ENCODE results near the gene PHF19.

Gene PHF19

DNA sequence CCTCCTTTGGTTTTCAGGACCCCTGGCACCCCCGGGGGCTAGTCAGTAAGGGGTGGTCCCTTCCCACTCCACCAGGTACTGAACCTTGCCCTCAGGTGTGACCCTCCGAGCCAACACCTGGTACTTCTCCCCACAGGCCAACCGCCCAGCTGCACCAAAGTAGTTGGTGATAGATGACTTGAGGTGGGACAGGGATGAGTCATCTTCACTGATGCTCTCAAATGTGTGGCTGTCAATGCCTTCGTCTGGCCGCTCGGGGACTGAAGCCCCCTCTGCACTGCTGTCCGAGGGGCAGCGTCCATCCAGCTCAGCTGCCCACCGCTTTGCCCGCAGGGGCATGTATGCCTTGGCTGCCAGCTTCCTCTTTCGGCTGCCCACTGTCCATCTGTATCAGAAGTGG, 19.1 kb downstream of the PHF19 start:
- DNase-seq (ENCODE audit: extremely low spot score), result no peak
- CTCF ChIA-PET, result no interaction called here
- no peak for TF ChIP-seq SUZ12 (IDR thresholded peaks at IDR 0.05)
- POLR2A ChIA-PET, result interaction anchor here (1.0 kb wide), 1 partner anchor 15 kb away, joined by 3 read pairs; no protein-coding TSS in a partner anchor

DNA sequence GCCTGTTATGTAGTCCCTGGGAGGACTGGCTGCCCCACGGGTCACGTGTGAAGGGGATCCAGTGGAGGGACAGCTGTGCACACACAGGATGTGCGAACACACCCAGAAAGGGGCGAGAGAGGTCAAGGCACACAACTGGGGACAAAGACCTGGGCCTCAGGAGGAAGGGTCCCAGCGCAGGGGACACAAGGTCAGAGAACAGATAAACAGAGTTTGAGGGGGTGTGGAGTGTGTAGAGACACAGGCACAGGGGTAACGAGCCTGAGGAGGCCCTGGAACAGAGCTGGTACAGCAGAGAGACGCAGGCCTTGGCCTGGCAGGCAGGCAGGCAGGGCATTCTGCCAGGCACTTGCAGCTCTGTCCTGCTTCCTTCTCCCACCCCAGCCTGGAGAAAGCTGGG, 19.5 kb downstream of the PHF19 start:
- CTCF ChIA-PET, result no interaction called here
- no peak for TF ChIP-seq ELF4 (IDR thresholded peaks at IDR 0.05)
- no peak for TF ChIP-seq FOXK2 (IDR thresholded peaks at IDR 0.05)
- TF ChIP-seq FOXA1 (IDR thresholded peaks at IDR 0.05), result no peak
- no peak for DNase-seq (ENCODE audit: extremely low spot score)
- POLR2A ChIA-PET, result interaction anchor here (1.0 kb wide), 1 partner anchor 15 kb away, joined by 3 read pairs; no protein-coding TSS in a partner anchor

DNA sequence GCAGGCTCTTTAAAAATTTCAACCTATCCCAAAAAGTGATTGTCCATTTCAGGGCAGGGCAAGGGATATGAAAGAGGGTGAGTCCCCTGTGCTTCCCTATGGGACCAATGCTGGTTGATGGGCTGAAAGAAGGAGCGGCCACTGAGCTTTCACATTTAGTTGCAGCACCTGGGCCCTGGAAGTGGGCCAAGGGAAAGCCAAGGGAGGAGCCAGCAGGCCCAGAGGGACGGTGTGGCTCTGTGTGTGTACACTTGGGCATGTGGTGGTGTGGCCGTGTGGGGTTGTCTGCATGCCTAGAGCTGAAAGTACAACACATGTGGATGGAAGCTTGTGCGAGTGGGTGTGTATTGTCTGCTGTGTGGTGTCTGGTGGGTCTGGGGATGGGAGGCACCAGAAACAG, 20.3 kb downstream of the PHF19 start:
- ChIA-PET POLR2A (no interaction called here), CTCF (no interaction called here)
- no peak for DNase-seq (ENCODE audit: extremely low spot score)
- TF ChIP-seq LEF1 (IDR thresholded peaks at IDR 0.05; ENCODE audit: borderline replicate concordance), result no peak
- TF ChIP-seq CTBP1 (IDR thresholded peaks at IDR 0.05; ENCODE audit: borderline replicate concordance), result no peak
- TF ChIP-seq TARDBP (IDR thresholded peaks at IDR 0.05), result no peak
- no peak for TF ChIP-seq NFRKB (IDR thresholded peaks at IDR 0.05)
- TF ChIP-seq L3MBTL2 (conservative IDR thresholded peaks at IDR 0.05), result no peak

DNA sequence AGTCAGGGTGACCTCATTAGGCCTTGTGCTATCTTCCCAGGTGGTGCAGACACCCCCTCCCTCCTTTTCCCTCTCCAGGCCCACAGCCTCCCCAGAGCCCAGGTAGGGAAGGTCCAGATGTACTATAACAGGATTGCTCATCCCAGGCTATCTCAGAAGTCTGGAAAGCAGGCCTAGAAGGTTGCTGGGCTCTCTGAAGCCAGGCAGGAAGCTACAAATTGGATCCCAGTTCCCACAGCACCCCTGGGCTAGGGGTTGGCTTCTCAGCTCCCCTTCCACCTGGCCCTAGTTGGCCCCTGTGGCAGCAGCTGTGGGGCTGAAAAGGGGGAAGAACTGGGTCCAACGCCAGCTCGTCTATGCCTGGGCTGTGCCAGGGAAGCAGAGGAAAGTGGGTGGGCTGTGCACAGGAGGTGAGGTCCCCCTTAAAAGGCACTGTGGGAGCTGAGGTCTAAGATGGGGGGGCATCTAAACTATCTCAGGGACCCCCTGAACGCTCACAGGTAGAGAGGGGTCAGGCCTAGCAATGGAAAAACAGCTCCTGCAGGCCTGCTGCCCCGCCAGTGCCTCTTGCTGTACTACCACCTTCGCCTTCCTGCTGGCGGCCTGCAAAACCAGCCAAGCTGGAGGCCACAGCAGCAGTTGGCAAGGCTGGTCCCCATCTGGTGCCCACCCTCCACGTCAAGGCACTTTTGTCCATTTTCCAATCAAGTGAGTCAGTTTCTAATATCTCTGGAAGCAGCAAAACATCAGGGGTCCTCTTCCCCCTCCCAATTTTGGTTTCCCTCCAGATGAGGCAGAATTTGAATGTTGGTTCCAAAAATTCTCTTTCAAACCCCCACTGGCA, 20.9 kb downstream of the PHF19 start:
- TF ChIP-seq SP1 (IDR thresholded peaks at IDR 0.05), result no peak
- TF ChIP-seq, protein P1, sequence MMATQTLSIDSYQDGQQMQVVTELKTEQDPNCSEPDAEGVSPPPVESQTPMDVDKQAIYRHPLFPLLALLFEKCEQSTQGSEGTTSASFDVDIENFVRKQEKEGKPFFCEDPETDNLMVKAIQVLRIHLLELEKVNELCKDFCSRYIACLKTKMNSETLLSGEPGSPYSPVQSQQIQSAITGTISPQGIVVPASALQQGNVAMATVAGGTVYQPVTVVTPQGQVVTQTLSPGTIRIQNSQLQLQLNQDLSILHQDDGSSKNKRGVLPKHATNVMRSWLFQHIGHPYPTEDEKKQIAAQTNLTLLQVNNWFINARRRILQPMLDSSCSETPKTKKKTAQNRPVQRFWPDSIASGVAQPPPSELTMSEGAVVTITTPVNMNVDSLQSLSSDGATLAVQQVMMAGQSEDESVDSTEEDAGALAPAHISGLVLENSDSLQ (IDR thresholded peaks at IDR 0.05), result no peak
- no peak for TF ChIP-seq FOXK2 (IDR thresholded peaks at IDR 0.05)
- TF ChIP-seq LEF1 (IDR thresholded peaks at IDR 0.05; ENCODE audit: borderline replicate concordance), result no peak
- TF ChIP-seq ZNF384 (IDR thresholded peaks at IDR 0.05), result no peak
- no peak for DNase-seq (ENCODE audit: extremely low spot score)
- POLR2A ChIA-PET, result no interaction called here
- CTCF ChIA-PET, result no interaction called here

DNA sequence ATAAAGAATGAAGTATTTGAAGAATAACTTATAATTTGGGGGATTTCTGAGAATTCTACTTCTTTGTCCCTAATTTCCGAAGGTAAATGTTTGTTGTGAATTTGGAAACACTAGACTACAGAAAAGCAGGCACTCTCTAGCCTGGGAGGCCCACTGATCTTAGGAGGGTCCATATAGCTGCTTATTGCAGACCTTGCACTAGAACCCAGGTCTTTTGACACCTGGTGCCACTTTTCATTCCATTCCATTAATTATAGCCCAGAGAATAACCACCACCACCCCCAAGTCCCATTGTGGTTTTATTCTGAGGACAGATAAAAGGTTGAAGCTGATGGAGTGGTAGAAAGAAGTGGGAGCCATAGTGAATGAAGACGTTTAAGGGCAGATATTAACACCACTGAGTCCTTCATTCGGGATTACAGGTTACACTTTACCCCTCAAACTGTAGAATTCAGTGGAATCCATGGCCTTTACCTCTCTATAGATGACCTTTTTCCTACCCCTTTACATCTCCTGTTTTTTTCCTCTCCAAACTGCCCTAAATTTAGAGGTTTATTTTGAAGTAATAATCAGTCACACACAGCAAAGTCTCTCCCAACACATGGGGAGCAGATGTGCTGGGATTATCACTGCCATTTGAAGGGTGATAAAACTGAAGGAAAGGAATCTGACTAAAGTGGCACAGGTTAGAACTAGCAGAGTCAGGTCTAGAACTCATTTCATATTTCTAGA, 22.2 kb downstream of the PHF19 start:
- TF ChIP-seq, protein P1 (IDR thresholded peaks at IDR 0.05), result no peak
- TF ChIP-seq SUZ12 (IDR thresholded peaks at IDR 0.05) (no peak), BHLHE40 (IDR thresholded peaks at IDR 0.05; ENCODE audit: borderline replicate concordance) (no peak), LEF1 (IDR thresholded peaks at IDR 0.05; ENCODE audit: borderline replicate concordance) (no peak), L3MBTL2 (conservative IDR thresholded peaks at IDR 0.05) (no peak), FOXA1 (IDR thresholded peaks at IDR 0.05) (no peak), CTBP1 (IDR thresholded peaks at IDR 0.05; ENCODE audit: borderline replicate concordance) (no peak), ELF4 (IDR thresholded peaks at IDR 0.05) (no peak), NFRKB (IDR thresholded peaks at IDR 0.05) (no peak), ZNF384 (IDR thresholded peaks at IDR 0.05) (no peak), TARDBP (IDR thresholded peaks at IDR 0.05) (no peak)
- POLR2A ChIA-PET, result no interaction called here
- DNase-seq (ENCODE audit: extremely low spot score), result no peak
- CTCF ChIA-PET, result no interaction called here

DNA sequence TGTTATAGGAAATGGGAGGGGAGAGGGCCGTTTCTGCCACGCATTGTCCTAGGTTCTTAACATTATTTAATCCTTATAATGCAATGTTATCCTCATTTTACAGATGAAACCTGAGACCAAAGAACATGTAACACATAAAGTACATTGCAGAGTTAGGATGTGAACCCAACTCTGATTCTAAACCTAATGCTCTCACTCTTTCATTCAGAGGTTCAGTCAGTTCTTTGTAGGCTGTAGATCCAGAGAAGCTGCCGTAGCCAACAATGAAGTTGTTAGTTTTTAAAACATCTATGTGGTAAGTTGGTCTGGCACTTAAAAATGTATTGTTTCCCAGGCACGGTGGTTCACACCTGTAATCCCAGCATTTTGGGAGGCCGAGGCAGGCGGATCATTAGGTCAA, 23.8 kb downstream of the PHF19 start:
- POLR2A ChIA-PET, result no interaction called here
- TF ChIP-seq BHLHE40 (IDR thresholded peaks at IDR 0.05; ENCODE audit: borderline replicate concordance) (no peak), CTBP1 (IDR thresholded peaks at IDR 0.05; ENCODE audit: borderline replicate concordance) (no peak), L3MBTL2 (conservative IDR thresholded peaks at IDR 0.05) (no peak)

DNA sequence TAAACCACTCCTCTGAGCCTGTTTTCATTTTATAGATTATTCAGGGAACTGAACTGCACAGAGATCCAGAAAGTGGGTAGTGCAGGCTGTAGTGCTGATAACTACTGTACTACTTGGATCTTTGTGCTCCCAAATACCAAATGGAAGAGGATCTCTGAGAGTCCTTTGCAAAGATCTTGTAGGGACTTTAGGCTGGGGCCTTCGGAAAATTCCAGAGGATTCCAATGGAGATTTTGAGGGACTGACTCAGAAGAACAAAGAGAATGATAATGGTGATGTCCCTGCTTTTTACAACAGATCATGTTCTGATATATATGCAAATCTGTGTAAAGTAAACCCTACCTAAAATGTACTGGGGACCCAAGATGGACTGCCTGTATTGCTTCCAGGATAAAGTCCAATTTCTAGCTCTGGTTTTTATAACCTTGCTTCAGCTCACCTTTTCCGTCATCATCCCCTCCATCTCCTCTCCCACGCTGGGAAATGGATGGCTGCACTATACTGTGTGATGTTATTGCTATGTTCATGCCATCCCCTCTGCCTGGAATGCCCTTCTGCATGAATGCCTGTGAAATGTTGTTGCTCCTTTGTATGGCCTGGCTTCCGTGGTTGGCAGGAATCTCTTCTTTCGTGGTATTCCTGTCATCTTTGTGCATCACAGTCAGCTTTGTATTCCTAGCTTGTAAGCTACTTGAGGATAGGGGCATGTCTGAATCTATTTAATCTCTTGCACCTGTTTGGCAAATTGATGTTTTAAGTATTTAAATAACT, 24.6 kb downstream of the PHF19 start:
- DNase-seq (ENCODE audit: extremely low spot score), result no peak
- TF ChIP-seq NFRKB (IDR thresholded peaks at IDR 0.05) (no peak), TARDBP (IDR thresholded peaks at IDR 0.05) (no peak), FOXK2 (IDR thresholded peaks at IDR 0.05) (no peak), L3MBTL2 (conservative IDR thresholded peaks at IDR 0.05) (no peak), LEF1 (IDR thresholded peaks at IDR 0.05; ENCODE audit: borderline replicate concordance) (no peak), BHLHE40 (IDR thresholded peaks at IDR 0.05; ENCODE audit: borderline replicate concordance) (no peak), SP1 (IDR thresholded peaks at IDR 0.05) (no peak), FOXA1 (IDR thresholded peaks at IDR 0.05) (no peak), ELF4 (IDR thresholded peaks at IDR 0.05) (no peak)
- ChIA-PET CTCF (interaction anchor here (0.5 kb wide), 1 partner anchor 239 kb away, joined by 3 read pairs; no protein-coding TSS in a partner anchor), POLR2A (no interaction called here)

More for the DNA sequence above, 23.8 kb downstream of the PHF19 start:
- CTCF ChIA-PET, result no interaction called here
- no peak for DNase-seq (ENCODE audit: extremely low spot score)

Data from HEK293T (cell line).